Measurements from ENCODE around the gene LIN7A. TPM values are rescaled to one million over a fixed set of nuclear protein-coding genes. Genes with fewer than 3 reads are reported as not detected.

LIN7A gene
- total and polyA plus RNA-seq, 2 of the 8 experiments (the other 6 are each of a cell fraction or from before 2014, with no cell fraction given), result 5.8 to 22.0 TPM

DNA sequence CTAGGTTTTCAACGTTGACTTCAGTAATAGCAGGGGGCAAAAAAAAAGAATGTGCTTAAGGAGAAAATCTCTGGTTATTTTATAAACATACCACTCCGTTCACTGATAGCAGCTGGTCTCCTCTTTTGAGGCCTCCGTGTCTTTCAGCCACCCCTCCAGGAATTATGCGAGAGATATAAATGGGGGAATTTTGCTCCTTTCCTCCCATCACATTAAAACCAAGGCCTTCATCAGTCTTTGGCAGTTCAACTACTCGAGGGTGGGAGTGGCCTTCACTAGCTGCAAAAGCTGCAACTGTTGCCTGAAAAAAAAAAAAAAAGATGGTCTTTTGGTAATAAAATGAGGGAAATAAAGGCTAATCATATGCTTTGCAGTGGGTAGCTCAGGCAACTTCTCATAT, 92.1 kb downstream of the LIN7A start:
- H3K4ac ChIP-seq (replicated peaks; ENCODE audit: insufficient read length, low read depth, low read length), result no peak overlapping the region
- H2BK20ac ChIP-seq (ENCODE audit: low read length), result no peak overlapping the region
- no peak overlapping the region for H2BK15ac ChIP-seq (ENCODE audit: low read length)
- no peak overlapping the region for H3K4me2 ChIP-seq (ENCODE audit: insufficient read depth in 1 of 2, low read depth in 2 of 2, low read length in 2 of 2)
- ChIA-PET CTCF (ENCODE audit: partially characterized antibody) (interaction anchor here (0.6 to 3.0 kb wide), 7 partner anchors 8 to 533 kb away, joined by 3 to 15 read pairs (median 3); no protein-coding TSS in a partner anchor), POLR2A (ENCODE audit: partially characterized antibody) (no interaction called here)
- H3K56ac ChIP-seq (replicated peaks; ENCODE audit: insufficient read length, low read depth, low read length), result no peak overlapping the region
- H4K20me1 ChIP-seq (replicated peaks in 1 of 2; ENCODE audit: control insufficient read depth in 1 of 2, insufficient read depth in 2 of 2, low read length in 2 of 2), result no peaks in the 10 kb centered on the region
- H2AFZ ChIP-seq (ENCODE audit: low read length), result no peak overlapping the region
- peaks cover 0 to 16% (median 7%) of the 10 kb centered on the region in 4 experiments; a peak in 4 of 7 replicates for H3K4me1 ChIP-seq (replicated peaks in 1 of 4; ENCODE audit: control insufficient read depth in 3 of 4, insufficient read depth in 4 of 4, low read length in 3 of 4)
- H3K14ac ChIP-seq (ENCODE audit: insufficient read length), result no peak overlapping the region
- H3K79me2 ChIP-seq (ENCODE audit: control insufficient read depth in 1 of 2, insufficient read depth in 2 of 2, low read length in 2 of 2), result no peaks in the 10 kb centered on the region
- no peak overlapping the region for H3K27ac ChIP-seq (ENCODE audit: low read depth, low read length)
- no peaks in the 10 kb centered on the region for H3K23me2 ChIP-seq (ENCODE audit: low read depth, low read length)
- no peak overlapping the region for H3K18ac ChIP-seq (ENCODE audit: extremely low read depth, low read length)
- no peak overlapping the region for H3K9ac ChIP-seq (replicated peaks in 1 of 4; ENCODE audit: extremely low read depth in 1 of 4, low read depth in 3 of 4, low read length in 3 of 4)
- no peak overlapping the region for H2AK5ac ChIP-seq (ENCODE audit: low read depth, low read length)
- no peak overlapping the region for H3K23ac ChIP-seq (ENCODE audit: insufficient read length)
- no peak overlapping the region for H4K5ac ChIP-seq (ENCODE audit: insufficient read length, low read depth, low read length)
- H2BK12ac ChIP-seq (ENCODE audit: low read depth, low read length), result no peak overlapping the region
- H2BK5ac ChIP-seq (ENCODE audit: low read depth, low read length), result no peak overlapping the region
- no peak overlapping the region for H4K8ac ChIP-seq (ENCODE audit: extremely low read depth, insufficient read depth, low read length)
- FAIRE-seq (no peak), DNase-seq (ENCODE audit: low read depth in 1 of 2, low spot score in 2 of 2) (no peak)
- WGBS, 2 experiments (ENCODE audit: extremely low coverage in 1 of 2, insufficient coverage in 1 of 2, insufficient read length in 1 of 2, insufficient replicate concordance in 2 of 2, low coverage in 1 of 2, low lambda C conversion rate in 2 of 2, missing lambda C conversion rate in 1 of 2), result 76% methylated on average over 5 of the region's 5 CpGs; no CpG with 5 or more reads in 1 of the 2 experiments
- H3K4me3 ChIP-seq (ENCODE audit: extremely low read depth in 1 of 4, insufficient read depth in 2 of 4, low read depth in 3 of 4, low read length in 4 of 4), result no peak overlapping the region
- H4K91ac ChIP-seq (replicated peaks; ENCODE audit: insufficient read length, low read length), result no peak overlapping the region
- H2BK120ac ChIP-seq (replicated peaks; ENCODE audit: low read depth, low read length), result no peak overlapping the region
- no peaks in the 10 kb centered on the region; a peak in 1 of 8 replicates for H3K36me3 ChIP-seq (ENCODE audit: control insufficient read depth in 2 of 4, insufficient read depth in 4 of 4, low read length in 3 of 4)
- no peaks in the 10 kb centered on the region for H3K27me3 ChIP-seq (replicated peaks in 1 of 4; ENCODE audit: control insufficient read depth in 3 of 4, extremely low read depth in 1 of 4, insufficient read depth in 3 of 4, low read length in 3 of 4)
- no peaks in the 10 kb centered on the region for H3K79me1 ChIP-seq (ENCODE audit: low read depth, low read length)
- H3K9me3 ChIP-seq (ENCODE audit: insufficient read depth in 2 of 2, low read depth in 1 of 2, low read length in 1 of 2), result no peaks in the 10 kb centered on the region
- TF ChIP-seq JUN (IDR thresholded peaks at IDR 0.05; ENCODE audit: low read depth, low read length) (no peak), SIRT6 (IDR thresholded peaks at IDR 0.05; ENCODE audit: low read length) (no peak), BACH1 (IDR thresholded peaks at IDR 0.05; ENCODE audit: low read length) (no peak), BCL11A (IDR thresholded peaks at IDR 0.05; ENCODE audit: low read depth in 2 of 2, low read length in 2 of 2) (no peak), CREB1 (IDR thresholded peaks at IDR 0.05) (no peak), FOSL1 (IDR thresholded peaks at IDR 0.05; ENCODE audit: insufficient read depth, low read depth, low read length) (no peak), EGR1 (IDR thresholded peaks at IDR 0.05; ENCODE audit: borderline replicate concordance, low read depth, low read length) (no peak), RFX5 (IDR thresholded peaks at IDR 0.05; ENCODE audit: borderline replicate concordance, low read depth, low read length) (no peak), RAD21 (IDR thresholded peaks at IDR 0.05 in 1 of 2, conservative IDR thresholded peaks at IDR 0.05 in 1 of 2; ENCODE audit: low read depth in 2 of 2, low read length in 2 of 2) (no peak), JUND (IDR thresholded peaks at IDR 0.05; ENCODE audit: low read length) (no peak), TAF1 (IDR thresholded peaks at IDR 0.05; ENCODE audit: low read depth, low read length) (no peak), SUZ12 (IDR thresholded peaks at IDR 0.05; ENCODE audit: low read length) (no peak), SAP30 (IDR thresholded peaks at IDR 0.05; ENCODE audit: insufficient read depth, insufficient replicate concordance, low read length) (no peak)
- TF ChIP-seq, protein P1, sequence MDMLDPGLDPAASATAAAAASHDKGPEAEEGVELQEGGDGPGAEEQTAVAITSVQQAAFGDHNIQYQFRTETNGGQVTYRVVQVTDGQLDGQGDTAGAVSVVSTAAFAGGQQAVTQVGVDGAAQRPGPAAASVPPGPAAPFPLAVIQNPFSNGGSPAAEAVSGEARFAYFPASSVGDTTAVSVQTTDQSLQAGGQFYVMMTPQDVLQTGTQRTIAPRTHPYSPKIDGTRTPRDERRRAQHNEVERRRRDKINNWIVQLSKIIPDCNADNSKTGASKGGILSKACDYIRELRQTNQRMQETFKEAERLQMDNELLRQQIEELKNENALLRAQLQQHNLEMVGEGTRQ (IDR thresholded peaks at IDR 0.05; ENCODE audit: low read length), result no peak
